GM12865 (cell line): ENCODE measurements around the gene RCC1.
"Not testable (repeated sequence)": the region's sequence is repeated elsewhere in the genome, so short reads cannot be mapped to it uniquely, and the experiment has no call there.

Source experiments
- DNase-seq: peaks from one replicate; pipeline ENCODE4 v3.0.0; 2010; ENCODE audit warnings: low read depth
- H3K4me3 ChIP-seq: 2 replicates; pipeline ENCODE4 v1.5.1; 2011; ENCODE audit warnings: mild to moderate bottlenecking, low read depth, low read length, control low read depth
- TF ChIP-seq, protein P1 (sequence below): IDR thresholded peaks from 2 replicates; pipeline ENCODE4 v1.5.1; 2011; ENCODE audit warnings: low read length, control low read depth, low read depth, inconsistent platforms; ENCODE audit not compliant: insufficient read depth; ENCODE audit errors: missing control alignments

Gene RCC1

DNA sequence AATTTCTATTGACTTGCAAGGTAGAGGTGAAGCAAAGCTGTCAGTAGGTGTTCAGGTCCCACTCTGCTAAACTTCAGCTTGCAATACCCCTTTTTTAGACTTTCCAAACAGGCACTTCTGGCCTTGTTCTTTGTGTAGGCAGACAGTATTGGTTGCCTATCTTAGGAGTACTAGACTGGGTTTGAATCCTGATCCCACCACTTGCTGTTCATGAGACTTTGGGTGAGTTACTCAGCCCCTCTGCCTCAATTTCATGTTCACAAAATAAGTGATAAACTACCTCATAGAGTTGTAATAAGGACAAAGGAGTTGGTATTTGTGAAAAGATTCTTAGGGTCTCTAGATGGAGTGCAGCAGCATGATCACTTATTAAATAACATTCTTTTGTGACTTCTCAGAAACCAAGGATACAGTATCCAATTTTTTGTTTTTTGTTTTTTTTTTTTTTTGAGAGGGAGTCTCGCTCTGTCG, 5.2 kb downstream of the RCC1 start:
- peak; percentile 84 for DNase-seq
- TF ChIP-seq, protein P1, sequence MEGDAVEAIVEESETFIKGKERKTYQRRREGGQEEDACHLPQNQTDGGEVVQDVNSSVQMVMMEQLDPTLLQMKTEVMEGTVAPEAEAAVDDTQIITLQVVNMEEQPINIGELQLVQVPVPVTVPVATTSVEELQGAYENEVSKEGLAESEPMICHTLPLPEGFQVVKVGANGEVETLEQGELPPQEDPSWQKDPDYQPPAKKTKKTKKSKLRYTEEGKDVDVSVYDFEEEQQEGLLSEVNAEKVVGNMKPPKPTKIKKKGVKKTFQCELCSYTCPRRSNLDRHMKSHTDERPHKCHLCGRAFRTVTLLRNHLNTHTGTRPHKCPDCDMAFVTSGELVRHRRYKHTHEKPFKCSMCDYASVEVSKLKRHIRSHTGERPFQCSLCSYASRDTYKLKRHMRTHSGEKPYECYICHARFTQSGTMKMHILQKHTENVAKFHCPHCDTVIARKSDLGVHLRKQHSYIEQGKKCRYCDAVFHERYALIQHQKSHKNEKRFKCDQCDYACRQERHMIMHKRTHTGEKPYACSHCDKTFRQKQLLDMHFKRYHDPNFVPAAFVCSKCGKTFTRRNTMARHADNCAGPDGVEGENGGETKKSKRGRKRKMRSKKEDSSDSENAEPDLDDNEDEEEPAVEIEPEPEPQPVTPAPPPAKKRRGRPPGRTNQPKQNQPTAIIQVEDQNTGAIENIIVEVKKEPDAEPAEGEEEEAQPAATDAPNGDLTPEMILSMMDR: no peak
- peak overlapping the region; percentile 80 for H3K4me3 ChIP-seq

DNA sequence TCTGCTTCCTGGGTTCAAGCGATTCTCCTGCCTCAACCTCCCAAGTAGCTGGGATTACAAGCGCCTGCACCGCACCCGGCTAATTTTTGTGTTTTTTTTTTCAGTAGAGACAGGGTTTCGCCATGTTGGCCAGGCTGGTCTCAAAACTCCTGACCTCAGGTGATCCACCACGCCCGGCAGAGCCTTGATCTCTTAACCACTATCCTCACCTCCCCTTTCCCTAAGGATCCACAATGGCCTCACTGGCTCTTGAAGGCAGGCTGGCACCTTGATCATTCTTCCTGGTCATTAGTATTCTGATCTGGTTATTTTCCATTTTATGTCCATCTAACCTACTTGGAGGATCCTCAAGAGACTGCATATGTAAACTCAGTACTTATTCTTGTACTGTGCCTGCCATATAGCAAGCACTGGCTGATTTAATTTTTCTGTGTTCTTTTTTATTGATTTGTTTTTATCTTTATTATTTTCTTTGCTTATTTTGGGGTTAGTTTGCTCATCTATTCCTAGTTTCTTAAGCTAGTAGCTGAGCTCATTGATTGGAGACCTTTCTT, 6.3 kb downstream of the RCC1 start:
- H3K4me3 ChIP-seq: peak overlapping the region; percentile 36
- TF ChIP-seq, protein P1: no peak
- DNase-seq: peak; percentile 73

DNA sequence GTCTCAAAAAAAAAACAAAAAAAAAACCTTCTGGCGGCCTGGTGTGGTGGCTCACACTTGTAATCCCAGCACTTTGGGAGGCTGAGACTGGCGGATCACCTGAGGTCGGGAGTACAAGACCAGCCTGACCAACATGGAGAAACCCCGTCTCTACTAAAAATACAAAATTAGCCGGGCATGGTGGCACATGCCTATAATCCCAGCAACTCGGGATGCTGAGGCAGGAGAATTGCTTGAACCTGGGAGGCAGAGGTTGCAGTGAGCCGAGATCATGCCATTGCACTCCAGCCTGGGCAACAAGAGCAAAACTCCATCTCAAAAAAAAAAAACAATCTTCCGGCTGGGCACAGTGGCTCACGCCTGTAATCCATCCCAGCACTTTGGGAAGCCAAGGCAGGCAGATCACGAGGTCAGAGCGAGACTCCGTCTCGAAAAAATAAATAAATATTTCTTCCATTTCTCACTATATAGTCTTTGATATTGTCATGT, 8.6 kb downstream of the RCC1 start:
- not testable (repeated sequence) for H3K4me3 ChIP-seq
- peak; percentile 51 for DNase-seq

DNA sequence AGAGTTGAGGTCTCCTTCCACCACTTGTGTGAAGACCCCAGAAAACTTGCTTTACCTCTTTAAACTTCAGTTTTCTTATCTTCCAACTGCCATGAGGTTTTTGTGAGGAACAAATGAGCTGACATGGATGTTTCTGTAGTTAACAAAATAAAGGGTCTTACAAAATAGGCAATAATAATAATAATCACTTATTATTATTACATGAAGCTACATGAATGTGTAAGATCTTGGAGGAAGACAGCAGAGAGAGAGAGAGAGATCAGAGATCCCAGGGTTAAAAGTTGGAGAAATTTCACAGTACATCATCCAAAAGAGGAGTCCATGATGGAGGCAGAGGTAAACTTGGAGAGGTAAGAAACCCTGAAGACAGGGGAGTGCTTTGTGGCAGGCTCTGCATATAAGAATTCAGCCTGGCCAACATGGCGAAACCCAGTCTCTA, 10.7 kb downstream of the RCC1 start:
- TF ChIP-seq, protein P1: no peak
- peak; percentile 38 for DNase-seq
- no peak overlapping the region for H3K4me3 ChIP-seq

DNA sequence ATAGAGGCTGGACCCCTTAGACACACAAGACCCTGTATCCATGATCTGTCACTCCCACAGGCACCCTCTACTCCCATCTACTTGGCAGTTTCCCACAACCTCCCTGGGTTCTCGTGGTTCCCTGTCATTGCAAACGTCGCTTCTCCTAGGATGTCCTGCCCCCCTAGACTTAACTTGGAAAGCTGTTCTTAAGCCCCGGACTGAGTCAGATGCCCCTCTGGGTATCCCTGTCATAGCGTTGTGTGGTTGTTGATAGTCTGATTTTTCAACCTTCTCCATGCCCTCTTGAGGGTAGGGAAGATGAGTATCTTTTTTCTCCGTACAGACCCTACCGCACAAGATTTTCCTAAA, 11.8 kb downstream of the RCC1 start:
- peak; percentile 42 for DNase-seq
- peak overlapping the region; percentile 65 for H3K4me3 ChIP-seq
- TF ChIP-seq, protein P1: no peak

DNA sequence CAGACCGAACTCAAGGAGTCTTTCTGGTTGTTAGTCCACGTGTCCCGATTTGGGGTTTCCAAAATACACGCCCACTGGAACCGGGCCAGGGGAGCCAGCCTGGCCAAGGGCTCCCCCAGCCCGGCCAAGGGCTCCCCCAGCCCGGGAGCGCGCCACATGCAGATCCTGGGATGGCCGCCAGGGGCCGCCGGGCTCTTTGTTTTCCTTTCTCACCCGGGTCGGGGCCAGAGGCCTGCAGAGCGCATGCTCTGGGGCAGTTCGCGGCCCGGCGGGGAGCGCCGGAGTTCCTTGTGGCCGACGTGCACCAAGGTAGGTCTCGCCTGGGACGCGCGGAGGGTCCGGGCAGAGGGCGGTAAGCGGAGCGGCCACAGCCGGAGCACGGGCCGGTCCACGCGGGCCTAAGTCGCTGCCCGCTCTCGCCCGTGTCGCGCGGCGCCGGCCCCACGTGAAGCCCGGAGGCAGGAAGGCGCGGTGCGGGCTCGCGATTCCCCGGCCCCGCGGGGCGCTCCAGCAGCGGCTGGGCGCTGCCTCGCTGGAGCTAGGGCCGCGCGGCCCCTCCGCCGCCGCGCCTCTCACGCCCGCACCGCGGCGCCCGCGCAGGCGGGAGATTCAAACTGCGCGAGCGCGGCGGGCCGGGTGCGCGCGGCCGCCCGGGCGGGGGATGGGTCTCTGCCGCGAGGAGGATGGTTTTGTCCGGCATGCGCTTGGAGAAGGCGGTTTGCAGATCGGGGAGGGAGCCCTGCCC, 12.3 kb downstream of the RCC1 start:
- H3K4me3 ChIP-seq: peak overlapping the region; percentile 74
- TF ChIP-seq, protein P1: peak; percentile 90
- DNase-seq: peak; percentile 94

DNA sequence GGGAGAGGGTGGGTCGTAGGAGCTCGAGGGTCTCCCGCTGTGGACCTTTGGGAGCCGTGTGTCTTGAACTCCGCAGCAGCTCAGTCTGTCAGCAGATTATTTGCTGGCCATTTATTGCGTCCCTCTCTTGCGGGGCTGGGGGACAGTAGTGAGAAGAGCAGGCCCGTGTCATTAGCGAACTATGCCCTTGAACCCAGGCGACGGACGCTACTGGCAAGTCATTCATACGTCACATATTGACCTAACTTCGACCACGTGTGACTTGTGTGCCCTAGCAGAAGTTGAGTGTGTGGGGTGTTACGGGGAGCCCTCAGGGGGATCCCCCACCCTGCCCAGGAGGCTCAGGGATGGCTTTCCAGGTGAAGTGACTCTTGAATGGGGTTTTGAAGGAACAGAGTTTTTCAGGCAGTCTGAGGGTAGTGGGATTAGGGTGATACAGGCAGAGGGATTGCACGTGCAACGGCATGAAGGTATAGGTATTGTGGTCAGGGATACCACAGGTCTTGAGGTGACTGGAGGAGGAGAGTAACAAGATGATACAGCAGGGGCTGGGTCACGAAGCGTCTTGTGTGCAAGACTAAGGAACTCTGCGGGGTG, 13.0 kb downstream of the RCC1 start:
- peak overlapping the region; percentile 74 for H3K4me3 ChIP-seq

More for the DNA sequence above, 13.0 kb downstream of the RCC1 start:
- TF ChIP-seq, protein P1: no peak
- DNase-seq: peak; percentile 83
